ENCODE data around the gene IWS1. TPM values are rescaled to one million over a fixed set of nuclear protein-coding genes. Genes with fewer than 3 reads are reported as not detected.
"Not testable (repeated sequence)": the region's sequence is repeated elsewhere in the genome, so short reads cannot be mapped to it uniquely, and the experiment has no call there.

Gene IWS1
- total RNA-seq, 1 experiment from 2014 or later: 56.8 TPM

- Mint-ChIP-seq H3K4me3 (ENCODE audit: unreplicated experiment) (no peak overlapping the region), H3K36me3 (ENCODE audit: insufficient read depth, unreplicated experiment) (no peaks in the 10 kb centered on the region), H3K27ac (ENCODE audit: low read depth, unreplicated experiment) (no peak overlapping the region), H3K4me1 (ENCODE audit: insufficient read depth, unreplicated experiment) (peaks cover 19% of the 10 kb centered on the region), H3K27me3 (ENCODE audit: insufficient read depth, unreplicated experiment) (no peaks in the 10 kb centered on the region), H3K9me3 (ENCODE audit: unreplicated experiment) (no peaks in the 10 kb centered on the region)
- no TSS peak for BruUV-seq (replicated peaks)
- ChIA-PET POLR2A (interaction anchor here (0.7 to 1.9 kb wide), 2 partner anchors 48 to 560 kb away, joined by 5 to 9 read pairs; partner anchors contain the start of gene IWS1), CTCF (interaction anchor here (2.0 kb wide), 1 partner anchor 76 kb away, joined by 7 read pairs; no protein-coding TSS in a partner anchor)
- no peak for TF ChIP-seq CTCF (IDR thresholded peaks at IDR 0.05; ENCODE audit: unreplicated experiment)
- DNase-seq (ENCODE audit: unreplicated experiment): no peak
- intact Hi-C loops (cut with micrococcal nuclease): no loop called here
Measured at GRCh38 chr2:127574656-127575055, 48.4 kb upstream of the IWS1 start.

DNA sequence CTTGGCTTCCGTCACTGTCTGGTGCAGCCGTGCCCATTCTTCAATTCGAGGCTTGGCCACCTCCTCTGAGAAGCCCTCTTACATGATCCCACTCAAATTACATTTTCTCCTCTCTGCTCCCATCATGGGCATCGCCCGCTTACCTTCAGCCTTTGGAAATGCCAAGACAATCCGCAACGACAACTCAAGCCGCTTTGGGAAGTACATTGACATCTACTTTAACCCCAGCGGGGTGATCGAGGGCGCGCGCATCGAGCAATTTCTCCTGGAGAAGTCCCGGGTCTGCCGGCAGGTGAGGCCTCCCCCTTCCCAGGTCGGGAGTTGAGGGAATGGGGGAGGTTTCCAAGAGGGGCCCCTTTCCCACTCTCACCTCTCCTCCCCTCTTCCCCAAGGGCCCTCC is 47.5 kb upstream of the IWS1 start:
- no TSS peak for BruUV-seq (replicated peaks)
- intact Hi-C loops (cut with micrococcal nuclease): no loop called here
- POLR2A ChIA-PET: no interaction called here
- H3K27ac Mint-ChIP-seq (ENCODE audit: low read depth, unreplicated experiment): no peak overlapping the region
- no peaks in the 10 kb centered on the region for H3K9me3 Mint-ChIP-seq (ENCODE audit: unreplicated experiment)
- no peaks in the 10 kb centered on the region for H3K27me3 Mint-ChIP-seq (ENCODE audit: insufficient read depth, unreplicated experiment)
- CTCF ChIA-PET: interaction anchor here (2.0 kb wide), 1 partner anchor 76 kb away, joined by 7 read pairs; no protein-coding TSS in a partner anchor
- H3K4me3 Mint-ChIP-seq (ENCODE audit: unreplicated experiment): no peak overlapping the region
- peaks cover 25% of the 10 kb centered on the region for H3K4me1 Mint-ChIP-seq (ENCODE audit: insufficient read depth, unreplicated experiment)
- no peak for TF ChIP-seq CTCF (IDR thresholded peaks at IDR 0.05; ENCODE audit: unreplicated experiment)
- H3K36me3 Mint-ChIP-seq (ENCODE audit: insufficient read depth, unreplicated experiment): no peaks in the 10 kb centered on the region
- no peak for DNase-seq (ENCODE audit: unreplicated experiment)

DNA sequence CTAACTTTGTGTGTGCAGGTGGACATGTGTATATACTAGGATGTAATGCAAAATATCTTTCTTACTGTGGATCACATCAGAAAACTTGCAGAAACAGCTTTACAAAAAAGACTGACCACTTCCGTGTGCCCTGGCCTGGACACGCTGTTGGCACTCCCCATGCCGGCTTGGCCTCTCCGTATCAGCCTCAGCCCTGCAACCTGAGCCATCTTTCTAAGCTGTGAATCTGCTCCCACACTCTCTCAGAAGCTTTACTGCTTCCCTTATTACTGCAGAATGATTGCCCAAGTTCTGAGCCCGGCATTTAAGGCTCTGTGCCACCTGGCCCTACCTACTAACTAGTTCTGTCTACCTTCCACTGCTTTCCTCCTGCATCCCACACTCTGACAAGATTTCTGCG is 47.0 kb upstream of the IWS1 start:
- Mint-ChIP-seq H3K36me3 (ENCODE audit: insufficient read depth, unreplicated experiment) (no peaks in the 10 kb centered on the region), H3K27ac (ENCODE audit: low read depth, unreplicated experiment) (no peak overlapping the region), H3K27me3 (ENCODE audit: insufficient read depth, unreplicated experiment) (no peaks in the 10 kb centered on the region), H3K4me3 (ENCODE audit: unreplicated experiment) (no peak overlapping the region), H3K9me3 (ENCODE audit: unreplicated experiment) (no peaks in the 10 kb centered on the region), H3K4me1 (ENCODE audit: insufficient read depth, unreplicated experiment) (peaks cover 25% of the 10 kb centered on the region)
- intact Hi-C loops (cut with micrococcal nuclease): no loop called here
- CTCF ChIA-PET: no interaction called here
- no peak for TF ChIP-seq CTCF (IDR thresholded peaks at IDR 0.05; ENCODE audit: unreplicated experiment)
- POLR2A ChIA-PET: no interaction called here
- no TSS peak for BruUV-seq (replicated peaks)
- no peak for DNase-seq (ENCODE audit: unreplicated experiment)

DNA sequence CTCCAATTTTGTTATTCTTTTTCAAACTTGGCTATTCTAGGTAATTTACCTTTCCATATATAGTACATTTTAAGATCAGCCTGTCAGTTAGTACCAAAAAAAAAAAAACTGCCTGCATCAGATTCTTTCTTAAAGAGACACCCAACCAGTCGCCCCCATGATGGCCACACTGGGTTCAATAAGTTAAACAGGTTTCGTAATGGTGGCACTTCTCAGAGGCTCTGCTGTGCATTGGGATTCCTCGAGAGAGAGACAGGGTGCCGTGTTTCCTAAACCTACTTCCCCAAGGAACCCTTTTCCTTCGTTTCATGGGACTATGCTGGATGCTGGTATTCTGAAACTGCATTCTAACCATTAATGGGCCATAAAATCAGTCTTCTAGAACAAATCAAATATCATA is 46.6 kb upstream of the IWS1 start:
- DNase-seq (ENCODE audit: unreplicated experiment): no peak
- H3K27me3 Mint-ChIP-seq (ENCODE audit: insufficient read depth, unreplicated experiment): no peaks in the 10 kb centered on the region
- H3K27ac Mint-ChIP-seq (ENCODE audit: low read depth, unreplicated experiment): no peak overlapping the region
- H3K9me3 Mint-ChIP-seq (ENCODE audit: unreplicated experiment): no peaks in the 10 kb centered on the region
- TF ChIP-seq CTCF (IDR thresholded peaks at IDR 0.05; ENCODE audit: unreplicated experiment): no peak
- BruUV-seq (replicated peaks): no TSS peak
- ChIA-PET CTCF (no interaction called here), POLR2A (no interaction called here)
- H3K36me3 Mint-ChIP-seq (ENCODE audit: insufficient read depth, unreplicated experiment): no peaks in the 10 kb centered on the region
- H3K4me3 Mint-ChIP-seq (ENCODE audit: unreplicated experiment): no peak overlapping the region
- peaks cover 25% of the 10 kb centered on the region for H3K4me1 Mint-ChIP-seq (ENCODE audit: insufficient read depth, unreplicated experiment)
- intact Hi-C loops (cut with micrococcal nuclease): no loop called here

DNA sequence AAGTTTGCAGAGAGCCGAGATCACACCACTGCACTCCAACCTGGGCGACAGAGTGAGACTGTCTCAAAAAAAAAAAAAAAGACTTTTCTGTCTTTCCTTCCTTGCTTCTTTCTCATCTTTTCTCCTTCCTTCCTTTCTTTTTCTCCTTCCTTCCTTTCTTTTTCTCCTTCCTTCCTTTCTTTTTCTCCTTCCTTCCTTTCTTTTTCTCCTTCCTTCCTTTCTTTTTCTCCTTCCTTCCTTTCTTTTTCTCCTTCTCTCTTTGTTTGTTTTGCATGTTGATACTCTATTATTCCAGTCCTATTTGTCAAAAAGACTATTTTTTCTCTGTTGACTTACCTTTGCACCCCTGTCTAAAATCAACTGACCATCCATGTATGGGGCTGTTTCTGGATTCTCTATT is 46.1 kb upstream of the IWS1 start:
- H3K9me3 Mint-ChIP-seq (ENCODE audit: unreplicated experiment); DNase-seq (ENCODE audit: unreplicated experiment); CTCF ChIA-PET; POLR2A ChIA-PET; H3K27ac Mint-ChIP-seq (ENCODE audit: low read depth, unreplicated experiment); H3K27me3 Mint-ChIP-seq (ENCODE audit: insufficient read depth, unreplicated experiment); H3K4me3 Mint-ChIP-seq (ENCODE audit: unreplicated experiment); H3K36me3 Mint-ChIP-seq (ENCODE audit: insufficient read depth, unreplicated experiment); BruUV-seq (replicated peaks); intact Hi-C loops (cut with micrococcal nuclease): not testable (repeated sequence)
- H3K4me1 Mint-ChIP-seq (ENCODE audit: insufficient read depth, unreplicated experiment): peaks cover 25% of the 10 kb centered on the region

Data from MCF 10A (cell line).